ENCODE measurements around the gene CNTNAP4. TPM values are rescaled to one million over a fixed set of nuclear protein-coding genes. Genes with fewer than 3 reads are reported as not detected.

Gene CNTNAP4
- total and polyA plus RNA-seq, 2 of the 8 experiments (the other 6 are each of a cell fraction or from before 2014, with no cell fraction given) = not detected

DNA sequence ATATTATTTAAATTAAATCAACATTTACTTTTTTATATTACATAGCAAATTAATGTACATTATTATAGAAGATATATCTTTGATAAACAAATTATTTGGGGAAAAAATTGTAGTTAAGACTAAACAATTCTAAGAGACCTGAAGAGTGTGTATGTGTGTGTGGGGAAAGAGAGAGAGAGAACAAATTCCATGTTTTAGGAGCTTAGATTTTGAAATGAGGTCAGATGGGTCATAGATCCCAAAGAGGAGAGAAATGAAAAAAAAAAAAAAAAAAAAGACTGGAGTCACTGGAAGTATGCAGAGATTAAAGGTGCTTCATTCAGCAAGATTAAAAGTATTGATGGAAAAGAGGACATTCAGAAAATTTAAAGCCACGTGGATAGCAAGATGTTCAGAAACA is 206.8 kb downstream of the CNTNAP4 start (continued):
- TF ChIP-seq, protein P1, sequence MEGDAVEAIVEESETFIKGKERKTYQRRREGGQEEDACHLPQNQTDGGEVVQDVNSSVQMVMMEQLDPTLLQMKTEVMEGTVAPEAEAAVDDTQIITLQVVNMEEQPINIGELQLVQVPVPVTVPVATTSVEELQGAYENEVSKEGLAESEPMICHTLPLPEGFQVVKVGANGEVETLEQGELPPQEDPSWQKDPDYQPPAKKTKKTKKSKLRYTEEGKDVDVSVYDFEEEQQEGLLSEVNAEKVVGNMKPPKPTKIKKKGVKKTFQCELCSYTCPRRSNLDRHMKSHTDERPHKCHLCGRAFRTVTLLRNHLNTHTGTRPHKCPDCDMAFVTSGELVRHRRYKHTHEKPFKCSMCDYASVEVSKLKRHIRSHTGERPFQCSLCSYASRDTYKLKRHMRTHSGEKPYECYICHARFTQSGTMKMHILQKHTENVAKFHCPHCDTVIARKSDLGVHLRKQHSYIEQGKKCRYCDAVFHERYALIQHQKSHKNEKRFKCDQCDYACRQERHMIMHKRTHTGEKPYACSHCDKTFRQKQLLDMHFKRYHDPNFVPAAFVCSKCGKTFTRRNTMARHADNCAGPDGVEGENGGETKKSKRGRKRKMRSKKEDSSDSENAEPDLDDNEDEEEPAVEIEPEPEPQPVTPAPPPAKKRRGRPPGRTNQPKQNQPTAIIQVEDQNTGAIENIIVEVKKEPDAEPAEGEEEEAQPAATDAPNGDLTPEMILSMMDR (IDR thresholded peaks at IDR 0.05; ENCODE audit: control extremely low read depth in 1 of 3, insufficient read depth in 1 of 3, low read depth in 1 of 3, low read length in 3 of 3) = no peak
- TF ChIP-seq HDAC6 (IDR thresholded peaks at IDR 0.05; ENCODE audit: low read depth, low read length) = no peak
- TF ChIP-seq CHD2 (IDR thresholded peaks at IDR 0.05; ENCODE audit: low read length) = no peak
- TF ChIP-seq, protein P2, sequence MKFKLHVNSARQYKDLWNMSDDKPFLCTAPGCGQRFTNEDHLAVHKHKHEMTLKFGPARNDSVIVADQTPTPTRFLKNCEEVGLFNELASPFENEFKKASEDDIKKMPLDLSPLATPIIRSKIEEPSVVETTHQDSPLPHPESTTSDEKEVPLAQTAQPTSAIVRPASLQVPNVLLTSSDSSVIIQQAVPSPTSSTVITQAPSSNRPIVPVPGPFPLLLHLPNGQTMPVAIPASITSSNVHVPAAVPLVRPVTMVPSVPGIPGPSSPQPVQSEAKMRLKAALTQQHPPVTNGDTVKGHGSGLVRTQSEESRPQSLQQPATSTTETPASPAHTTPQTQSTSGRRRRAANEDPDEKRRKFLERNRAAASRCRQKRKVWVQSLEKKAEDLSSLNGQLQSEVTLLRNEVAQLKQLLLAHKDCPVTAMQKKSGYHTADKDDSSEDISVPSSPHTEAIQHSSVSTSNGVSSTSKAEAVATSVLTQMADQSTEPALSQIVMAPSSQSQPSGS (IDR thresholded peaks at IDR 0.05; ENCODE audit: low read length) = no peak
- TF ChIP-seq POLR2A (IDR thresholded peaks at IDR 0.05; ENCODE audit: control extremely low read depth in 1 of 2, low read depth in 2 of 2, low read length in 2 of 2) = no peak
